HEK293 (cell line): ENCODE data around the gene STUM.

Source experiments
- GLIS1 ChIP-seq: fragments of 450-650 bp; formaldehyde crosslinking; IDR thresholded peaks from 2 replicates; pipeline ENCODE4 v1.5.1; 2016; ENCODE audit warnings: missing biosample characterization, missing genetic modification characterization
- HOXC10 ChIP-seq: sonication (generic); formaldehyde crosslinking; IDR thresholded peaks from 2 replicates; pipeline ENCODE4 v1.8.1; 2023; ENCODE audit warnings: mild to moderate bottlenecking, missing genetic modification reagents
- ZBTB17 ChIP-seq: fragments of 450-650 bp; formaldehyde crosslinking; IDR thresholded peaks from 2 replicates; pipeline ENCODE4 v1.5.1; 2016; ENCODE audit warnings: missing biosample characterization, missing genetic modification characterization
- ZNF292 ChIP-seq: fragments of 450-650 bp; formaldehyde crosslinking; IDR thresholded peaks from 2 replicates; pipeline ENCODE4 v1.5.1; 2016; ENCODE audit warnings: low read depth, missing biosample characterization, missing genetic modification characterization, borderline replicate concordance
- ZNF561 ChIP-seq: fragments of 450-650 bp; IDR thresholded peaks from 2 replicates; pipeline ENCODE4 v1.5.1; 2018; ENCODE audit warnings: missing biosample characterization, missing genetic modification characterization, borderline replicate concordance

GRCh38 chr1:226555092-226555491, 6.5 kb downstream of the STUM start:
- TF ChIP-seq ZNF561 (tag by site-specific recombination) (no peak), HOXC10 (CRISPR knock-in tag) (no peak), ZBTB17 (tag by site-specific recombination) (peak; percentile 72; the same call in 1 of the 2 replicates), ZNF292 (tag by site-specific recombination) (no peak), GLIS1 (tag by site-specific recombination) (no peak)
